ENCODE data around the gene MAP2. TPM values are rescaled to one million over a fixed set of nuclear protein-coding genes. Genes with fewer than 3 reads are reported as not detected.

The MAP2 gene
- total and polyA plus RNA-seq, 2 of the 8 experiments (the other 6 are each of a cell fraction or from before 2014, with no cell fraction given), result 5.9 to 9.4 TPM

DNA sequence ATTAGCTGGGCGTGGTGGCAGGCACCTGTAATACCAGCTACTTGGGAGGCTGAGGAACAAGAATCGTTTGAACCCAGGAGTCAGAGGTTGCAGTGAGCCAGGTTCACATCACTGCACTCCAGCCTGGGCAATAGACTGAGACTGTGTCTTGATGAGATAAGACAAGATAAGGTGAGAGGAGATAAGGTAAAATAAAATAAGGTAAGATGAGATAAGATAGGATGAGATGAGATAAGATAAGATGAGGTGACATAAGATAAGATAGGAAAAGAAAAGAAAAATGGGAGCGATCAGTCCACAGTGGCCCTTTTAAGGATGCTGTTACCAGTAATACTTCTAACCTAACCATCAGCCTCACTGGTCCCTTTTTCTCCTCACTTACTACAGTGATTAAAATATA is 213.4 kb downstream of the MAP2 start (continued):
- TF ChIP-seq, protein P1, sequence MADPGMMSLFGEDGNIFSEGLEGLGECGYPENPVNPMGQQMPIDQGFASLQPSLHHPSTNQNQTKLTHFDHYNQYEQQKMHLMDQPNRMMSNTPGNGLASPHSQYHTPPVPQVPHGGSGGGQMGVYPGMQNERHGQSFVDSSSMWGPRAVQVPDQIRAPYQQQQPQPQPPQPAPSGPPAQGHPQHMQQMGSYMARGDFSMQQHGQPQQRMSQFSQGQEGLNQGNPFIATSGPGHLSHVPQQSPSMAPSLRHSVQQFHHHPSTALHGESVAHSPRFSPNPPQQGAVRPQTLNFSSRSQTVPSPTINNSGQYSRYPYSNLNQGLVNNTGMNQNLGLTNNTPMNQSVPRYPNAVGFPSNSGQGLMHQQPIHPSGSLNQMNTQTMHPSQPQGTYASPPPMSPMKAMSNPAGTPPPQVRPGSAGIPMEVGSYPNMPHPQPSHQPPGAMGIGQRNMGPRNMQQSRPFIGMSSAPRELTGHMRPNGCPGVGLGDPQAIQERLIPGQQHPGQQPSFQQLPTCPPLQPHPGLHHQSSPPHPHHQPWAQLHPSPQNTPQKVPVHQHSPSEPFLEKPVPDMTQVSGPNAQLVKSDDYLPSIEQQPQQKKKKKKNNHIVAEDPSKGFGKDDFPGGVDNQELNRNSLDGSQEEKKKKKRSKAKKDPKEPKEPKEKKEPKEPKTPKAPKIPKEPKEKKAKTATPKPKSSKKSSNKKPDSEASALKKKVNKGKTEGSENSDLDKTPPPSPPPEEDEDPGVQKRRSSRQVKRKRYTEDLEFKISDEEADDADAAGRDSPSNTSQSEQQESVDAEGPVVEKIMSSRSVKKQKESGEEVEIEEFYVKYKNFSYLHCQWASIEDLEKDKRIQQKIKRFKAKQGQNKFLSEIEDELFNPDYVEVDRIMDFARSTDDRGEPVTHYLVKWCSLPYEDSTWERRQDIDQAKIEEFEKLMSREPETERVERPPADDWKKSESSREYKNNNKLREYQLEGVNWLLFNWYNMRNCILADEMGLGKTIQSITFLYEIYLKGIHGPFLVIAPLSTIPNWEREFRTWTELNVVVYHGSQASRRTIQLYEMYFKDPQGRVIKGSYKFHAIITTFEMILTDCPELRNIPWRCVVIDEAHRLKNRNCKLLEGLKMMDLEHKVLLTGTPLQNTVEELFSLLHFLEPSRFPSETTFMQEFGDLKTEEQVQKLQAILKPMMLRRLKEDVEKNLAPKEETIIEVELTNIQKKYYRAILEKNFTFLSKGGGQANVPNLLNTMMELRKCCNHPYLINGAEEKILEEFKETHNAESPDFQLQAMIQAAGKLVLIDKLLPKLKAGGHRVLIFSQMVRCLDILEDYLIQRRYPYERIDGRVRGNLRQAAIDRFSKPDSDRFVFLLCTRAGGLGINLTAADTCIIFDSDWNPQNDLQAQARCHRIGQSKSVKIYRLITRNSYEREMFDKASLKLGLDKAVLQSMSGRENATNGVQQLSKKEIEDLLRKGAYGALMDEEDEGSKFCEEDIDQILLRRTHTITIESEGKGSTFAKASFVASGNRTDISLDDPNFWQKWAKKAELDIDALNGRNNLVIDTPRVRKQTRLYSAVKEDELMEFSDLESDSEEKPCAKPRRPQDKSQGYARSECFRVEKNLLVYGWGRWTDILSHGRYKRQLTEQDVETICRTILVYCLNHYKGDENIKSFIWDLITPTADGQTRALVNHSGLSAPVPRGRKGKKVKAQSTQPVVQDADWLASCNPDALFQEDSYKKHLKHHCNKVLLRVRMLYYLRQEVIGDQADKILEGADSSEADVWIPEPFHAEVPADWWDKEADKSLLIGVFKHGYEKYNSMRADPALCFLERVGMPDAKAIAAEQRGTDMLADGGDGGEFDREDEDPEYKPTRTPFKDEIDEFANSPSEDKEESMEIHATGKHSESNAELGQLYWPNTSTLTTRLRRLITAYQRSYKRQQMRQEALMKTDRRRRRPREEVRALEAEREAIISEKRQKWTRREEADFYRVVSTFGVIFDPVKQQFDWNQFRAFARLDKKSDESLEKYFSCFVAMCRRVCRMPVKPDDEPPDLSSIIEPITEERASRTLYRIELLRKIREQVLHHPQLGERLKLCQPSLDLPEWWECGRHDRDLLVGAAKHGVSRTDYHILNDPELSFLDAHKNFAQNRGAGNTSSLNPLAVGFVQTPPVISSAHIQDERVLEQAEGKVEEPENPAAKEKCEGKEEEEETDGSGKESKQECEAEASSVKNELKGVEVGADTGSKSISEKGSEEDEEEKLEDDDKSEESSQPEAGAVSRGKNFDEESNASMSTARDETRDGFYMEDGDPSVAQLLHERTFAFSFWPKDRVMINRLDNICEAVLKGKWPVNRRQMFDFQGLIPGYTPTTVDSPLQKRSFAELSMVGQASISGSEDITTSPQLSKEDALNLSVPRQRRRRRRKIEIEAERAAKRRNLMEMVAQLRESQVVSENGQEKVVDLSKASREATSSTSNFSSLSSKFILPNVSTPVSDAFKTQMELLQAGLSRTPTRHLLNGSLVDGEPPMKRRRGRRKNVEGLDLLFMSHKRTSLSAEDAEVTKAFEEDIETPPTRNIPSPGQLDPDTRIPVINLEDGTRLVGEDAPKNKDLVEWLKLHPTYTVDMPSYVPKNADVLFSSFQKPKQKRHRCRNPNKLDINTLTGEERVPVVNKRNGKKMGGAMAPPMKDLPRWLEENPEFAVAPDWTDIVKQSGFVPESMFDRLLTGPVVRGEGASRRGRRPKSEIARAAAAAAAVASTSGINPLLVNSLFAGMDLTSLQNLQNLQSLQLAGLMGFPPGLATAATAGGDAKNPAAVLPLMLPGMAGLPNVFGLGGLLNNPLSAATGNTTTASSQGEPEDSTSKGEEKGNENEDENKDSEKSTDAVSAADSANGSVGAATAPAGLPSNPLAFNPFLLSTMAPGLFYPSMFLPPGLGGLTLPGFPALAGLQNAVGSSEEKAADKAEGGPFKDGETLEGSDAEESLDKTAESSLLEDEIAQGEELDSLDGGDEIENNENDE (IDR thresholded peaks at IDR 0.05; ENCODE audit: insufficient replicate concordance, low read length), result no peak
- TF ChIP-seq JUN (IDR thresholded peaks at IDR 0.05; ENCODE audit: low read depth, low read length) (no peak), BACH1 (IDR thresholded peaks at IDR 0.05; ENCODE audit: low read length) (no peak), HDAC2 (IDR thresholded peaks at IDR 0.05; ENCODE audit: borderline replicate concordance in 1 of 2, low read depth in 2 of 2, low read length in 2 of 2) (no peak), GTF2F1 (IDR thresholded peaks at IDR 0.05; ENCODE audit: borderline replicate concordance, low read depth, low read length) (no peak), BRCA1 (IDR thresholded peaks at IDR 0.05; ENCODE audit: low read depth, low read length) (no peak), KDM1A (IDR thresholded peaks at IDR 0.05; ENCODE audit: borderline replicate concordance, low read length) (no peak)

All from H1 (cell line).